GM12874 (cell line): ENCODE measurements around the gene COQ10A.

Experiments used
- CTCF ChIP-seq: IDR thresholded peaks from 2 replicates; pipeline ENCODE4 v1.5.1; 2011; ENCODE audit warnings: low read depth, mild to moderate bottlenecking, control low read depth, low read length, moderate library complexity; ENCODE audit not compliant: insufficient read depth

The COQ10A gene

GRCh38 chr12:56247923-56248322 lies 18.8 kb upstream of the COQ10A start:
- no peak for TF ChIP-seq CTCF

- no peak for TF ChIP-seq CTCF
Observed at GRCh38 chr12:56248711-56249110, 18.0 kb upstream of the COQ10A start.

- no peak for TF ChIP-seq CTCF
Observed at GRCh38 chr12:56252649-56253048, 14.1 kb upstream of the COQ10A start.

- no peak for TF ChIP-seq CTCF
Observed at GRCh38 chr12:56253091-56253490, 13.7 kb upstream of the COQ10A start.

- no peak for TF ChIP-seq CTCF
Observed at GRCh38 chr12:56255671-56256070, 11.1 kb upstream of the COQ10A start.

GRCh38 chr12:56256326-56256960 lies 10.3 kb upstream of the COQ10A start:
- no peak for TF ChIP-seq CTCF

GRCh38 chr12:56257071-56257470 lies 9.7 kb upstream of the COQ10A start:
- TF ChIP-seq CTCF = no peak
